ENCODE measurements around the gene RPL27.
"Not testable (repeated sequence)": the region's sequence is repeated elsewhere in the genome, so short reads cannot be mapped to it uniquely, and the experiment has no call there.

Gene RPL27

DNA sequence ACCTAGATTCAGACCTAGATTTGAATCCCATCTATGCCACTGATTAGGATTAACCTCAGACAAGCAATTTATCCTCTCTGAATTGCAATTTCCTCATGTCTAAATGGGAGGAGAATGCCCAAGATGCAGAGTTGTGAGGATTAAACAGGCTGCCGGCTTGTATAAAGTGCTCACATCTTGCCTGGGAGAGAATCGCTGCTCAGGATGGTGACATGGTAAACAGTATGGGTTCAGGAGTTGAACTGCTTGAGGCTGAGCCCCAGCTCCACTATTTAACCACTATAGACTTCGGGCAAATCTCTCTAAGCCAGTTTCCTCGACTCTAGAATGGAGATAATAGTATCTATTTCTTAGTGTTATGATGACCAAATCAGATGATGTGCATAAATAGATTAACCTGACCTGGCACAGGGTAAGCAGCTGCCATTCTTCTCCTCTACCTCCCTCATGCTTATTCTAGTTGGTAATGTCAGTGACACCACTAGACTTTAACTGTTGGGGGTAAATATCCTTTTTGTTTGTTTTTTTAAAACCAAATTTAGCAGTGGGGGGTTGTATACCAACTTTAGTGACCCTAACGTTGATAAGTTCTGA is 732 bp upstream of the RPL27 start:
- DNase-seq: no peak

GRCh38 chr17:42999003-42999525 is 845 bp downstream of the RPL27 start:
- no peak for DNase-seq

DNA sequence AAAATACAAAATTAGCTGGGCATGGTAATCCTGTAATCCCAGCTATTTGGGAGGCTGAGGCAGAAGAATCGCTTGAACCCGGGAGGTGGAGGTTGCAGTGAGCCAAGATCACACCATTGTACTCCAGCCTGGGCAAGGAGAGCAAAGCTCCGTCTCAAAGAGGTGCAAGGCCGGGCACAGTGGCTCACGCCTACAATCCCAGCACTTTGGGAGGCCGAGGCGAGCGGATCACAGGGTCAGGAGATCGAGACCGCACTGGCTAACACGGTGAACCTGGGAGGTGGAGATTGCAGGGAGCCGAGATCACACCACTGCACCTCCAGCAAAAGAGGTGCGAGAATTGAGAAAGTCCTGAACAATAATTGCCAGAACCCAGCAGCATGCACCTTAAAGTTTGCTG is 2.7 kb downstream of the RPL27 start:
- DNase-seq: not testable (repeated sequence)

DNA sequence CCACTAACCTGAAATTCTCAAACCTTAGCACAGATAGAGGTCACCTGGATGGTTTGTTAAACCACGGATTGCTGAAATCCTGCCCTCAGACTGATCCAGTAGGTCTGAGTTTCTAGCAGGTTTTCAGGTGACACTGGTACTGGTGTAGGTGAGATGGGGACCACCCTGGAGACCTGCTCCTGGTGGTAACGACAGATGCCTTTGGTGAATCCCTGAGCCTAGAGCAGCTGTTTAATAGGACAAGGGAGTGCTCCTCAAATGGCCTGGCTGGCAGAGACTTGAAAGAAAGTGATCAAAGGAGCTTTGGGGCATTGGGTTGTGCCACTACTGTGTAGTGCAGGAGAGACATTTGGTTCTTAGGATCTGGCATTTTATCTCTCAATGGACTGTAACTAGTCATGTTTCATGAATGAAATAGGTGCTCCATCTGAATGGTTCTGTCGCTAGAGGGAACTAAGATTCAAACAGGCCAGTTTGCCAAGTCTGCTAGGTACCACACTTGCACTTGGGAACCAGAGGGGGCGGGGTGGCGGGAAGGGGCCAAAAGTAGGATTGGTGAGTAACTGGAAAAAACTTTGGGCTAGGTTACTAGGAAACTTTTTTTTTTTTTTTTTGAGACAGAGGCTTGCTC is 5.4 kb downstream of the RPL27 start:
- no peak for DNase-seq

- peak; percentile 71 for DNase-seq
These were observed 8.7 kb downstream of the RPL27 start, which contains the start of gene IFI35 for GRCh38 chr17:43006639-43007551. TSS of gene IFI35 (plus strand) at chr17:43006784. CDS start at chr17:43006948, 164 bp downstream.

- no peak for DNase-seq
These were observed 12.6 kb downstream of the RPL27 start for GRCh38 chr17:43010667-43011308.

DNA sequence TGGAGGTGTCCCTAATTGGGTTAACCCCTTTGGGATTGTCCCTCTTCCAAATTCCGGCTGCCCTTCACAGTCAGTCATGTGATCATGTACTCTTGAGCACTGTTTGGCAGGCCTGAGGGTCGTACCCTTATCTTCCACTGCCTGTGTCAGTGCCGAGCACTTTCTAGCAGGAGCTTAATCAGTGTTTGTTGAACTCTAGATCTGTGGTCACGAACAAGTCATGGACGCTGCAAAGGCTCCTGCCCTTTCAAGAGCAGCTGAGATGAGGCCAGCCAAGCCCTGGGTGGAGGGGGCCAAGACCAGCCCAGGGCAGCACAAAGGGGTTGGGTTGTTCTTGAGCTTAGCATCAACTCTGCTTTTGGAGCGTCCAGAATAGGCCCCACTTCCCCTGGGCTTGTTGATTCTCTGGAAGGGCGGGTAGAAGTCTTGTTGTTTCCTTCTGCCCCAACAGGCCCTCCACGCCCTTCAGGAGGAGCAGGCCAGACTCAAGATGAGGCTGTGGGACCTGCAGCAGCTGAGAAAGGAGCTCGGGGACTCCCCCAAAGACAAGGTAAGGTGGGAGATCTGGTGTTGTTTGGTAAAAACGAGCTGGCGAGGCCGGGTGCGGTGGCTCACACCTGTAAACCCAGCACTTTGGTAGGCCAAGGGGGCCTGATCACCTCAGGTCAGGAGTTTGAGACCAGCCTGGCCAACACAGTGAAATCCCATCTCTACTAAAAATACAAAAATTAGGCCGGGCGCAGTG is 13.7 kb downstream of the RPL27 start:
- no peak for DNase-seq

- DNase-seq: no peak
These were observed 15.1 kb downstream of the RPL27 start for GRCh38 chr17:43013296-43013695.

DNA sequence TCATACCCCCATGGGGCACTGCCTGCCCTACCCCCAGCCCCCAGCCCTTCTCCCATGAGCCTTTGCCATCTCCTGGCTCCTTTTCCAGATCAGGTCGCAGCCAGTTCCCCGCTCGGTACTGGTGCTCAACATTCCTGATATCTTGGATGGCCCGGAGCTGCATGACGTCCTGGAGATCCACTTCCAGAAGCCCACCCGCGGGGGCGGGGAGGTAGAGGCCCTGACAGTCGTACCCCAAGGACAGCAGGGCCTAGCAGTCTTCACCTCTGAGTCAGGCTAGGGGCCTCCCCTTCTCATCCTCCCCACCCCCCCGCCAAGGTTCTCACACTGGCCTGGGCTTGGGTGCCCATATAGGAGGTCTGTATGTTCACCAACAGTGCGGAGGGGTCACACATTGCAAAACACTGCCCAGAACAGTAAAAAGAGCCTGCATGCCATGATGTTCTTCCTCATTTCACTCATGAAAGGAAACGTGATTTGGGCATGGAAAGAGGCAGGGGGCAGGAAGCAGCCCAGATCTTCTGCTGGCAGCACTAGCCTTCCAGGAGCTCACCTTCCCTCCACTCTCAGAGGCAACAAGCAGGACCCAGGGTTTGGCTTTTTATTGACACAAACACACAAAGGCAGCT is 15.9 kb downstream of the RPL27 start:
- DNase-seq: no peak

GRCh38 chr17:43014649-43015542 is 16.7 kb downstream of the RPL27 start:
- DNase-seq: no peak

GRCh38 chr17:43015579-43015978 is 17.4 kb downstream of the RPL27 start:
- DNase-seq: no peak

- no peak for DNase-seq
These were observed 18.0 kb downstream of the RPL27 start for GRCh38 chr17:43016216-43016615.

DNA sequence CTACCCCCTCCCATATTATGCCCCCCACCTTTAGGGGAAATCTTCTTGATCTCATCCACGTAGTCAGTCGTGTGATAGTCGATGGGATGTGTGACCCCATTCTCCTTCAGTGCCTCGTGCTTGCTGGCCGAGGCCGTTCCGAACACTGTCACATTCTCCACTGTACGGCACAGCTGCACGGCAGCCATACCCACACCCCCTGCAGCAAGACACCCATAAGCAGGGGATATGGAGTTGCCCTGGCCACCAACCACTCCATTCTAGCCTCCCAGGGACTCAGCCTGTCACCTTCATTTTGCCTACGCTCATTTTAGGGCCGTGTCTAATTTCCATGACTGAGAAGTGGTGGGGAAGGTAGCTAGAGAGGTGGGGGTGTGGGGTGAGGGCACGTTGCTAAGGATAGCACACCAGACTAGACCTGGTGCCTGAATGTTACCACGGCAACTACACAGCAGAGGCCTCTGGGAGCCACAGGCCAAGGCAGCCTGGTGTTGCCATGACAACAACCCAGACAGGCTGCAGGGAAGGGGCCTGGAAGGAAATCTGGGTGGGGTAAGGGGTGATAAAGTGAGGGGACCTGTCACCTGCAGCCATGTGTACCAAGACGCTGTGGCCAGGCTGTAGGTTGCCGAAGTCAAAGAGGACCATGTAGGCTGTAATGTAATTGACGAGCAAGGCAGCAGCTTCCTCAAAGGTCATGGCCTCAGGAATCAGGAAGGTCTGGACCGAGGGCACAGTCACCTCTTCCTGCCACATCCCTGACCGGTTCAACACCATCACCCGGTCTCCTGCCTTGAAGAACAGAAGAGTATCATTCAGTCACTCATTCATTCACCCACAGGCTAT is 20.0 kb downstream of the RPL27 start:
- DNase-seq: peak; percentile 84

GRCh38 chr17:43018932-43019331 is 20.7 kb downstream of the RPL27 start:
- DNase-seq: no peak

- no peak for DNase-seq
These were observed 21.2 kb downstream of the RPL27 start for GRCh38 chr17:43019418-43019817.

DNA sequence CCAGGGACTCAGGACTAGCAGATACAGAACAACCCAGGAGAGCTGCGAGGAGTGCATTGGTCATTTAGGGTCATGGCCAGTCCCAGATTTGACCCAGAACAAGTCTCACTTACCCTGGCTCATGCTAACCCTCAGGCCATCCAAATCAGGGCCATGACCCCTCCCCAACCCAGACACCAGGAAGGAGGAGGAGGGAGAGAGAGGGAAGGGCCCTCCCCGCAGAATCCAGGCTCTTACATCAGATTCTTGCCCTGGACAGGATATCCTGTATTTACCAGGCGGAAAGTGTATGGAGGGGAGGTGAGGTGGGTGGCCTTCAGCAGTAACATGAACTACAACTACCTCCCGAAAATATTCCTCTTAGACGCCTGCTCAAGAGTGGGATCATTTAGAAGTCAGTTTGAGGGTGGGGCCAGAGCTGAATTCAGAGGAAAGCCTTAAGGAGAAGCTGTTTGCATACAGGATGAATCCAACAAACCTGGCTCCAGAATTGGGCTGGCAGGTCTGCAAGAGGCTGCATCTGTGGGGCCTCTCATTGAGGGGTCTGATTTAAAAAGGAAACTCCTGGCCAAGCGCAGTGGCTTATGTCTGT is 21.9 kb downstream of the RPL27 start:
- DNase-seq: no peak

DNA sequence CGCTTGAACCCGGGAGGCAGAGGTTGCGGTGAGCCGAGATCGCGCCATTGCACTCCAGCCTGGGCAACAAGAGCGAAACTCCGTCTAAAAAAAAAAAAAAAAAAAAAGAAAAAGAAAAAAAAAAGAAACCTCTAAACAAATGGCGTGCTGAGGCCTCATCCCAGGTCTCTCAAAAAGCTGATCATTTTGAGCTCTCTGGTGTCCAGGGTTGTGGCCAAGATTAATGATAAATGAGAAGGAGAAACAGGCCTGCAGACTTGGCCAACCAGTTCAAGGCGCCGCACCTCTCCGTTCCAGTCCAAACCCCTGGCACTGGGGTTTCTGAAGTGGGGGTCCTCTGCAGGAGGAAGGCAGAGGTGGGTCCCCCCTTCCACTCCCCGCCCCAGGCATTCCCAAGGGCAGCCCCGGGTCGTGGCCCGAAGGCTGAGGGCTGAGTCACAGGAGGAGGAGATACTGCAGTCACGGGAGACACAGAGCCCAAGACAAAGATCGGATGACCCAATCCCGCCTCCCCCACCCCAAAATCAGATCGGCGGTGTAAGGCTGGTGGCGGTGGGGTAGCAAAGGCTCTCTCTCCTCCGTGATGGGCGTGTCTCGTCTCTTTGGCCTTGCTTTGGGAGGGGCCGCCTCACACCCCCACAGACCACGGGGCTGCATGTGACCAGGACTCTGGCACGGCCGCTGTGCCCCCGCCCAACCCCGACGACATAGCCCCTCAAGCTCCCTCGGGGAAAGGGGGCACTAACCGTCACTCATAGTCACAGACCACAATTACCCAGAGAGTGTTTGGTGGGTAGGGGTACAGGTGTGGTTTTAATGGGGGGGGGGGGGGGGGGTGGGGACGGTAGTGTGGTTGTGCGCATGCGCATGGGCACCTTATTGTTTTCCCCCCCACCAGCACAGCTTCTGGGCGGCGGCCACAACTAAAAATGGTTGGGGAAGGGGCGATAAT is 22.8 kb downstream of the RPL27 start:
- DNase-seq: peak; percentile 74

Data from eye (tissue), 1 donor.